Neutrophil (primary cell): ENCODE data around the gene KHSRP.
"Not testable (repeated sequence)": the region's sequence is repeated elsewhere in the genome, so short reads cannot be mapped to it uniquely, and the experiment has no call there.

Experiments used
- H3K27ac ChIP-seq: fragments of 200-600 bp; sonication (generic); 2 replicates; pipeline ENCODE4 v1.5.1; 2016; ENCODE audit warnings: mild to moderate bottlenecking, moderate library complexity
- H3K27me3 ChIP-seq: fragments of 200-600 bp; sonication (generic); 2 replicates; pipeline ENCODE4 v1.6.0; 2016; ENCODE audit warnings: mild to moderate bottlenecking
- H3K36me3 ChIP-seq: fragments of 200-600 bp; sonication (generic); 2 replicates; pipeline ENCODE4 v1.5.1; 2017
- H3K4me1 ChIP-seq, 2 experiments: fragments of 200-600 bp in 1 of 2; sonication (generic) in 1 of 2; 1 replicate in 1 of 2; 2 replicates in 1 of 2; pipeline versions ENCODE4 v1.5.1 to v1.6.1; 2013 to 2016; ENCODE audit warnings: low read depth in 1 of 2, low read length in 1 of 2, mild to moderate bottlenecking in 1 of 2, moderate library complexity in 1 of 2; ENCODE audit not compliant: control insufficient read depth in 1 of 2, insufficient read depth in 1 of 2
- H3K4me3 ChIP-seq, 2 experiments: fragments of 200-600 bp in 1 of 2; sonication (generic) in 1 of 2; 1 replicate in 1 of 2; 2 replicates in 1 of 2; pipeline ENCODE4 v1.5.1; 2013 to 2016; ENCODE audit warnings: low read depth in 1 of 2, low read length in 1 of 2, mild to moderate bottlenecking in 1 of 2, moderate library complexity in 1 of 2
- H3K9me3 ChIP-seq: fragments of 200-600 bp; sonication (generic); 2 replicates; pipeline ENCODE4 v1.5.1; 2016
- TF ChIP-seq, protein P1 (sequence below): fragments of 200-600 bp; sonication (generic); IDR thresholded peaks from 2 replicates; pipeline ENCODE4 v1.5.1; 2016; ENCODE audit warnings: antibody characterized with exemption

The KHSRP gene

DNA sequence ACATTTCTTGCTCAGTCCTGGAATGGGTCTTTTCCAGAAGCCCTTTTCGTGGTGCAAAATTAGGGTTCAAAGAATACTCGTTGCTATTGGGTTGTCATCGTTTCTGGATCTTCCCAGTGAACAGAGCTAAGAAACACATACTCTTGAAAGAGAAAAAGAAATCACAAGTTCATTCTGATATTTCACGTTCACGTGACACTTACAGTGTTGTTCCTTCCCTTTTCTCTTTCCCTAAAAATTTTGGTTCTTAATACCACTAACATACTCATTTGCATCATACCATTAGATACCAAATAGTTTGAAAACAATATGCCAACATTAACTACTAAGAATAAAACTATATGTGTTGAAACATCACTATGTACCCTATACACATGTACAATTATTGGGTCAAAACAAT lies 18.2 kb downstream of the KHSRP start:
- TF ChIP-seq, protein P1, sequence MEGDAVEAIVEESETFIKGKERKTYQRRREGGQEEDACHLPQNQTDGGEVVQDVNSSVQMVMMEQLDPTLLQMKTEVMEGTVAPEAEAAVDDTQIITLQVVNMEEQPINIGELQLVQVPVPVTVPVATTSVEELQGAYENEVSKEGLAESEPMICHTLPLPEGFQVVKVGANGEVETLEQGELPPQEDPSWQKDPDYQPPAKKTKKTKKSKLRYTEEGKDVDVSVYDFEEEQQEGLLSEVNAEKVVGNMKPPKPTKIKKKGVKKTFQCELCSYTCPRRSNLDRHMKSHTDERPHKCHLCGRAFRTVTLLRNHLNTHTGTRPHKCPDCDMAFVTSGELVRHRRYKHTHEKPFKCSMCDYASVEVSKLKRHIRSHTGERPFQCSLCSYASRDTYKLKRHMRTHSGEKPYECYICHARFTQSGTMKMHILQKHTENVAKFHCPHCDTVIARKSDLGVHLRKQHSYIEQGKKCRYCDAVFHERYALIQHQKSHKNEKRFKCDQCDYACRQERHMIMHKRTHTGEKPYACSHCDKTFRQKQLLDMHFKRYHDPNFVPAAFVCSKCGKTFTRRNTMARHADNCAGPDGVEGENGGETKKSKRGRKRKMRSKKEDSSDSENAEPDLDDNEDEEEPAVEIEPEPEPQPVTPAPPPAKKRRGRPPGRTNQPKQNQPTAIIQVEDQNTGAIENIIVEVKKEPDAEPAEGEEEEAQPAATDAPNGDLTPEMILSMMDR: no peak

DNA sequence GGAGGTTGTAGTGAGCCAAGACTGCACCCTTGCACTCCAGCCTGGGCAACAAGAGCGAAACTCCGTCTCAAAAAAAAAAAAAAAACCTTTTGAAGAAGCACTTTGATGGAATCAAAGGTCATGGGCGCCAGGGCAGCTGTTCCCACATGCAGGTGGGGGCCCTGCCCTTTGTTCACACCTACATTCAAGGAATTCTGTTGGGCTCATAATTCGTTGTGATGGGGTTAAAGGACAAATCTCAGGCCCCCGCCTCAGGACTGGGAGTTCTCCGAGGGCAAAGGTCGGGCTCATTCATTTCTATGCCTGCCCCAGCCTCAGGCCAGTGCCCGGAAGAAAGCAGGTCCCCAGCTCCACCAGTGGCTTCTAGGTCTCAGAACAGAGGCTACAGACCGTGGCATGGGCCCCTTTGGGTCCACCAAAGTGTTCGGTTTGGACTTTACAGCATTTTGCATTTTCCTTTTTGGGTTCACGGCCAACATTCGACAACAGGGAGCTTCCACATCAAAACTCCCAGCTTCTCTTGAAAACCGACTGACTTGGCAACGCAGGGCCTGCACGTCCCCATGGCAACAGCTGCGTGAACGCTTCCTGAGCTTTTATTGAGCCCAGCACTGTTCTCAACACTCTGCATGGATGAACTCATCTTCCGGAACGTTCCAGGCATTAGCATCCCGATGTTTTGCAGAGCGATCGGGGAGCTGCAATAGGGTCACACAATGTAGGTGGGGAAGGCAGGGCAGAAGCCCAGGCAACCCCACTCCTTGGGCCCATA lies 21.6 kb downstream of the KHSRP start:
- no peaks in the 10 kb centered on the region for H3K4me1 ChIP-seq
- H3K27ac ChIP-seq: no peak overlapping the region
- H3K9me3 ChIP-seq: no peaks in the 10 kb centered on the region
- no peaks in the 10 kb centered on the region for H3K27me3 ChIP-seq
- TF ChIP-seq, protein P1: no peak
- H3K36me3 ChIP-seq: no peaks in the 10 kb centered on the region
- H3K4me3 ChIP-seq: no peak overlapping the region

More for the DNA sequence above, 18.2 kb downstream of the KHSRP start:
- H3K4me1 ChIP-seq: no peaks in the 10 kb centered on the region
- no peak overlapping the region for H3K4me3 ChIP-seq
- no peaks in the 10 kb centered on the region for H3K9me3 ChIP-seq
- H3K27me3 ChIP-seq: no peaks in the 10 kb centered on the region
- H3K27ac ChIP-seq: no peak overlapping the region
- no peaks in the 10 kb centered on the region for H3K36me3 ChIP-seq

DNA sequence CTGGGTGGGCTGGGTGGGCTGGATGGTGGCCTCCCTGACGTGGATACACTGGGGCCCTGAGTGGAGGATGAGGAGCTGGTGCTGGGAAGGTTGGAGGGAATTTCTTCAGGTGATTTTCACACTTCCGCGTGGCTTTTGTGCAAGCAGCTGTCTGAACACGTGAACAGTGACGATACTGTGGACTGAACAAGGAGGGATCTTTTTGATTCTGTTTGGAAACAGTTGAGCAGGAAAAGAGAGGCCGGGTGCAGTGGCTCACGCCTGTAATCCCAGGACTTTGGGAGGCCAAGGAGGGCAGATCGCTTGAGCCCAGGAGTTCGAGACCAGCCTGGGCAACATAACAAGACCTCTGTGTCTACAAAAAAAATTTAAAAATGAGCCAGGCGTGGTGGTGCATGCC lies 22.6 kb downstream of the KHSRP start:
- H3K36me3 ChIP-seq: no peaks in the 10 kb centered on the region
- TF ChIP-seq, protein P1: no peak
- H3K27ac ChIP-seq: no peak overlapping the region
- no peaks in the 10 kb centered on the region for H3K27me3 ChIP-seq
- H3K9me3 ChIP-seq: no peaks in the 10 kb centered on the region
- no peak overlapping the region for H3K4me3 ChIP-seq
- H3K4me1 ChIP-seq: no peaks in the 10 kb centered on the region

DNA sequence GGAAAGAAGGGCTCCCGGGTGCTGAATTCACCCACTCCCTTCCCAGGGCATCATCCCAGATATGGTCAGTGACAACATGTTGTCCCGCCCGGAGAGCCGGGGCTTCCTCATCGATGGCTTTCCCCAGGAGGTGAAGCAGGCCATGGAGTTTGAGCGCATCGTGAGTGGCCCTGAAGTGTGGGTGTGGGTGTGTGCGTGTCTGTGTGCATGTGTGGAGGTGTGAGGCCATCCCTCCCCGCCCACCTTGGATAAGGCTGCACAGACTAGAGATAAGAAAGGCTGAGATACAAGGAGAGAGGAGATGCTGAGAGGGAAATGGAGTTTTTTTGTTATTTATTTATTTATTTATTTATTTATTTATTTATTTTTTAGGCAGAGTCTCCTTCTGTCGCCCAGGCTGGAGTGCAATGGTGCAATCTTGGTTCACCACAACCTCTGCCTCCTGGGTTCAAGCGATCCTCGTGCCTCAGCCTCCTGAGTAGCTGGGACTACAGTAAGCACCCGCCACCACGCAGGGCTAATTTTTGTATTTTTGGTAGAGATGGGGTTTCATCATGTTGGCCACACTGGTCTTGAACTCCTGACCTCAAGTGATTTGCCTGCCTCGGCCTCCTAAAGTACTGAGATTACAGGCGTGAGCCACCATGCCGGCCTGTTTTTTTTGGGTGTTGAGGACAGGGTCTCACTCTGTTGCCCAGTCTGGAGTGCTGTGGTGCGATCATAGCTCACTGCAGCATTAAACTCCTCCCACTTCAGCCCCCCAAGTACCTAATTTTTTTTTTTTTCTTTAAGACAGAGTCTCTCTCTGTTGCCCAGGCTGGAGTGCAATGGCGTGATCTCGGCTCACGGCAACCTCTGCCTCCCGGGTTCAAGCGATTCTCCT lies 24.3 kb downstream of the KHSRP start:
- H3K27me3 ChIP-seq, H3K36me3 ChIP-seq, H3K27ac ChIP-seq, H3K4me3 ChIP-seq, H3K9me3 ChIP-seq, H3K4me1 ChIP-seq: not testable (repeated sequence)

DNA sequence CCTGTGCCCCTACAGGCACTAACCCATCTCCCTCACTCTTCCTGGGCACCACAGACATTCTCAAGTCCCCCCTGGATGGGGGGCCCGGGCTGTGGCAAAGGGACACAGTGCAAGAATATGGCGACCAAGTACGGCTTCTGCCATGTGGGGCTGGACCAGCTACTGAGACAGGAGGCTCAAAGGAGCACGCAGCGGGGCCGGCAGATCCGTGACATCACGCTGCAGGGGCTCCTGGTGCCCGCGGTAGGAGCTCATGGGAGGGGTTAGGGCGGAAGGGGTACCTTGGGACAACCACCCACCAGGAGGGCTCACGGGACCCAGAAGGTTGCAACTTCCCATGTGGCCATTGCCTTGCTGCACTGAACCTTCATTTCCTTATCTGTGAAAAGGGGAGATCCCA lies 28.3 kb downstream of the KHSRP start:
- Histone ChIP-seq H3K27me3 (no peaks in the 10 kb centered on the region), H3K9me3 (no peaks in the 10 kb centered on the region), H3K4me1 (peaks cover 15 to 17% of the 10 kb centered on the region in 2 experiments), H3K36me3 (peaks cover 7% of the 10 kb centered on the region), H3K4me3 (no peak overlapping the region), H3K27ac (no peak overlapping the region)
- TF ChIP-seq, protein P1: no peak

DNA sequence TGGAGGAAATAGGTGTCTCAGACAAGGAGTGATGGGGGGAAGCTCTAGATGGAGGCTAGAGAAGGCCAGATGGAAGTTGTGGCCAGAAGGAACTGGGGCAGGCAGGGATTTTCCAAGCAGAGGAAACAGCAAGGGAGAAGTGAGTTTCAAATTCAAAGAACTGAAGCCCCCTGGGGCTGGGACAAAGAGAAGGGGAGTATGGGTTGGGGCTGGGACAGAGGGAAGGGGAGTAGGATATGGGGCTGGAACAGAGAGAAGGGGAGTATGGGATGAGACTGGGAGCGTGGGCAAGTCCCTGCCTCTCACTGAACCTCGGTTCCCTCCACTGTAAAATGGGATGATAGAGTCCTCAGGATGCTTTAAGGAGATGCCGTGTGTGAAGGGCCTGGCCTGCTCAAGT lies 29.8 kb downstream of the KHSRP start:
- no peak overlapping the region for H3K27ac ChIP-seq
- H3K27me3 ChIP-seq: no peaks in the 10 kb centered on the region
- H3K36me3 ChIP-seq: peaks cover 13% of the 10 kb centered on the region
- TF ChIP-seq, protein P1: no peak
- peaks cover 15 to 17% of the 10 kb centered on the region in 2 experiments for H3K4me1 ChIP-seq
- no peaks in the 10 kb centered on the region for H3K9me3 ChIP-seq
- H3K4me3 ChIP-seq: no peak overlapping the region
